Endothelial cell of umbilical vein (primary cell): Measurements from ENCODE around the gene PAAF1. TPM values are rescaled to one million over a fixed set of nuclear protein-coding genes. Genes with fewer than 3 reads are reported as not detected.

Experiments
- BruUV-seq: library from RNA; stranded (reverse); fragments of 400-500 nt; replicated peaks from 2 replicates; lab custom pipeline; 2021; lab: Mats Ljungman, UMichigan
- CTCF ChIA-PET: fragments of 300-600, 350-600 bp; sonication (Branson Sonifier 250); formaldehyde crosslinking; loops from one replicate; lab custom pipeline; 2021; ENCODE audit warnings: antibody characterized with exemption, inconsistent platforms; lab: Charles Lee
- POLR2A ChIA-PET: fragments of 300-600, 350-600 bp; sonication (Branson Sonifier 250); formaldehyde crosslinking; loops from one replicate; lab custom pipeline; 2021; ENCODE audit warnings: antibody characterized with exemption, inconsistent platforms; lab: Charles Lee
- DNase-seq: peaks from one replicate; pipeline ENCODE4 v3.0.0-alpha.2; 2011; ENCODE audit warnings: low read depth, low spot score
- FAIRE-seq: peaks from 2 replicates; lab custom pipeline; 2011; peaks lifted over from hg19 to GRCh38; lab: Jason Lieb, UNC
- H2AFZ ChIP-seq: 2 replicates; pipeline ENCODE4 v1.6.0; 2012; ENCODE audit warnings: low read depth, low read length, control low read depth, inconsistent platforms
- H3K27ac ChIP-seq: 2 replicates; pipeline ENCODE4 v1.5.1; 2011; ENCODE audit warnings: low read depth, mild to moderate bottlenecking, control low read depth, low read length, moderate library complexity; ENCODE audit not compliant: insufficient read depth
- H3K27me3 ChIP-seq, 2 experiments: 2 replicates each; pipeline versions ENCODE4 v1.6.0 to v1.6.1; 2011; ENCODE audit warnings: low read length in 2 of 2, mixed read lengths in 1 of 2; ENCODE audit not compliant: control insufficient read depth in 2 of 2, insufficient read depth in 2 of 2
- H3K36me3 ChIP-seq, 2 experiments: 2 replicates in 1 of 2; 3 replicates in 1 of 2; pipeline ENCODE4 v1.5.1; 2011; ENCODE audit warnings: low read length in 2 of 2, mild to moderate bottlenecking in 1 of 2, moderate library complexity in 1 of 2; ENCODE audit not compliant: control insufficient read depth in 2 of 2, insufficient read depth in 2 of 2; ENCODE audit errors: extremely low read depth in 1 of 2
- H3K4me1 ChIP-seq: 3 replicates; pipeline ENCODE4 v1.5.1; 2011; ENCODE audit warnings: mild to moderate bottlenecking, low read length; ENCODE audit not compliant: control insufficient read depth, insufficient read depth; ENCODE audit errors: extremely low read depth
- H3K4me2 ChIP-seq: 2 replicates; pipeline ENCODE4 v1.6.1; 2011; ENCODE audit warnings: low read length, control low read depth, mixed read lengths; ENCODE audit not compliant: insufficient read depth
- H3K4me3 ChIP-seq, 3 experiments: fragments of 200-600 bp in 1 of 3; sonication (generic), shearing (Covaris generic) in 1 of 3; replicated peaks in 1 of 3; 2 replicates each; pipeline ENCODE4 v1.5.1; 2011 to 2016; ENCODE audit warnings: control low read depth in 3 of 3, low read length in 3 of 3, mild to moderate bottlenecking in 2 of 3, inconsistent platforms in 1 of 3, low read depth in 1 of 3, moderate library complexity in 1 of 3; ENCODE audit not compliant: insufficient read depth in 1 of 3
- H3K79me2 ChIP-seq: 2 replicates; pipeline ENCODE4 v1.6.0; 2012; ENCODE audit warnings: low read length, inconsistent platforms; ENCODE audit not compliant: control insufficient read depth, insufficient read depth
- H3K9ac ChIP-seq: replicated peaks from 2 replicates; pipeline ENCODE3; 2011; ENCODE audit warnings: low read length, control low read depth; ENCODE audit not compliant: insufficient read depth; ENCODE audit errors: extremely low read depth
- H3K9me1 ChIP-seq: replicated peaks from 3 replicates; pipeline ENCODE4 v1.6.0; 2011; ENCODE audit warnings: mild to moderate bottlenecking, low read length; ENCODE audit not compliant: control insufficient read depth, insufficient read depth; ENCODE audit errors: extremely low read depth
- H3K9me3 ChIP-seq: replicated peaks from 2 replicates; pipeline ENCODE4 v1.5.1; 2012; ENCODE audit warnings: low read length, inconsistent platforms; ENCODE audit not compliant: control insufficient read depth, insufficient read depth
- H4K20me1 ChIP-seq: replicated peaks from 2 replicates; pipeline ENCODE3; 2011; ENCODE audit warnings: mild to moderate bottlenecking, low read length; ENCODE audit not compliant: control insufficient read depth, insufficient read depth; ENCODE audit errors: extremely low read depth
- EZH2 ChIP-seq: IDR thresholded peaks from 2 replicates; pipeline ENCODE4 v1.6.1; 2012; ENCODE audit warnings: borderline replicate concordance, low read depth, mild to moderate bottlenecking, moderate library complexity, low read length, inconsistent platforms; ENCODE audit not compliant: severe bottlenecking
- FOS ChIP-seq: IDR thresholded peaks from 2 replicates; pipeline ENCODE4 v1.6.1; 2011; ENCODE audit warnings: mild to moderate bottlenecking, low read length, moderate library complexity, borderline replicate concordance; ENCODE audit not compliant: insufficient read depth
- GATA2 ChIP-seq: IDR thresholded peaks from 2 replicates; pipeline ENCODE4 v1.7.0; 2011; ENCODE audit warnings: low read depth, mild to moderate bottlenecking, moderate library complexity, mixed read lengths, low read length; ENCODE audit not compliant: insufficient read length, insufficient read depth
- JUN ChIP-seq: IDR thresholded peaks from 2 replicates; pipeline ENCODE4 v1.6.1; 2011; ENCODE audit warnings: borderline replicate concordance, low read depth; ENCODE audit not compliant: insufficient read length, insufficient read depth
- MYC ChIP-seq: IDR thresholded peaks from one replicate; pipeline ENCODE4 v1.6.1; 2011; ENCODE audit warnings: mild to moderate bottlenecking, low read depth, low read length
- POLR2A ChIP-seq: IDR thresholded peaks from 2 replicates; pipeline ENCODE4 v1.6.1; 2012; ENCODE audit warnings: low read depth, mild to moderate bottlenecking, control low read depth, low read length
- POLR2AphosphoS5 ChIP-seq: IDR thresholded peaks from 2 replicates; pipeline ENCODE4 v1.6.1; 2012; ENCODE audit warnings: low read depth, mild to moderate bottlenecking, control low read depth, low read length, moderate library complexity; ENCODE audit not compliant: insufficient read depth
- dilution Hi-C: fragments of 300-500 bp; cut with MboI; formaldehyde crosslinking; loops from one replicate; pipeline ENCODE4 v1.15.0; 2019; ENCODE audit warnings: low sequenced_read_pairs; ENCODE audit not compliant: extremely low pct_ligation_motif_present
- intact Hi-C: fragments of 100-400 bp; cut with micrococcal nuclease; formaldehyde crosslinking; loops from one replicate; pipeline ENCODE4 v1.10.0; 2022
- polyA plus RNA-seq, 4 experiments: library from polyadenylated mRNA; depleted of rRNA in 3 of 4; stranded (reverse) in 3 of 4; unstranded in 1 of 4; fragments of >200 nt; gene quantifications; 2 replicates each; pipeline versions ENCODE4 v1.2.1 to v1.2.3, GENCODE V29; 2011 to 2012; ENCODE audit warnings: missing spikeins in 1 of 4
- total RNA-seq: library from RNA; stranded (reverse); gene quantifications from 2 replicates; pipeline ENCODE4 v1.2.3, GENCODE V29; 2021
- TF ChIP-seq, protein P1 (sequence below), 2 donors: IDR thresholded peaks; 1 replicate in 1 of 2; 2 replicates in 1 of 2; pipeline ENCODE4 v1.5.1; 2011; ENCODE audit warnings: low read length in 2 of 2, mild to moderate bottlenecking in 2 of 2, moderate library complexity in 2 of 2, control low read depth in 1 of 2, inconsistent platforms in 1 of 2, low read depth in 1 of 2; ENCODE audit not compliant: insufficient read depth in 1 of 2; ENCODE audit errors: extremely low read depth in 1 of 2
- TF ChIP-seq, protein P2 (sequence below): IDR thresholded peaks from 2 replicates; pipeline ENCODE4 v1.6.1; 2011; ENCODE audit not compliant: insufficient read depth, insufficient read length

Gene PAAF1
- total and polyA plus RNA-seq, 2 donors (not counting 3 experiments of a cell fraction or from before 2014, with no cell fraction given): 9.8 to 16.1 TPM

DNA sequence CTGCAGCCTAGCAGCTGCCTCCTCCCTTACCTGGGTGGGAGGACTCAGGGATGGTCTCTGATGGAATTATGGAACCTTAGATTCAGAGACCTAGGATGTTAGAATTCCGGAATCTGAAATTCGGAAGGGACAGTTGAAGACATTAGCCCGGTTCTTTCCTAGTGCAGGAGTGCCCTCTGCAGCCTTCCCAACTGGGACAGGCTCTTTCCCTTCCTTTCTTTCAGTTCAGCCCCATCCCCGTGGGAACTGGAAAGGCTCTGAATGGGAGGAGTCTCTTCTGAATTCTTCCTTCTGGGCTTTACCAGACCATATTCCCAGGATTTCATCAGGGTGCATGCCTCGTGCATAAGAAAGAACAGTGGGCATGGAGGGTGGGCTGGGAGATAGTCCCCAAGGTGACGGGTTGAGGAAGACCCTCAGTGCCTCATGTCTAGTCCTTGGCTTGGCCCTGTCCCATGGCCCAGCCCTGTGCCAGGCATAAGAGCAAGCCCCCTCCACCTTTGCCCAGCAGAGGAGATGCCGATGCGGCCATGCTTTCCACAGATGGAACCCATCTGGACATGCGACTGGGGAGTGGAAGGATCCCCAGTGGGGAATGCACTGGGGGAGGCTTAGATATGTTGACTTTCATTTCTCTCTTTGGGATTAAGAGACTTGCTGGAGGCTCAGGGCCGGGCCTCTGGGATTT lies 88.4 kb downstream of the PAAF1 start:
- no peak overlapping the region for H3K9ac ChIP-seq
- intact Hi-C loops (loop anchor here (2.0 to 10.0 kb wide), 2 partner anchors 18 to 130 kb away; partner anchors contain the start of gene UCP2), dilution Hi-C loops (no loop called here)
- ChIA-PET CTCF (interaction anchor here (0.7 to 3.2 kb wide), 6 partner anchors 14 to 488 kb away, joined by 3 to 30 read pairs (median 9); no protein-coding TSS in a partner anchor), POLR2A (no interaction called here)
- no peaks in the 10 kb centered on the region for H3K79me2 ChIP-seq
- no peaks in the 10 kb centered on the region for H3K36me3 ChIP-seq
- peaks cover 0 to 2% of the 10 kb centered on the region in 2 experiments for H3K27me3 ChIP-seq
- H3K4me2 ChIP-seq: no peak overlapping the region
- H4K20me1 ChIP-seq: no peaks in the 10 kb centered on the region
- H3K4me1 ChIP-seq: no peaks in the 10 kb centered on the region
- no TSS peak for BruUV-seq
- H3K9me3 ChIP-seq: no peaks in the 10 kb centered on the region
- DNase-seq: no peak
- H2AFZ ChIP-seq: no peak overlapping the region
- H3K27ac ChIP-seq: no peak overlapping the region
- no peak for FAIRE-seq
- TF ChIP-seq POLR2A (no peak), POLR2AphosphoS5 (no peak), EZH2 (no peak), GATA2 (no peak), MYC (no peak), FOS (no peak), JUN (no peak)
- TF ChIP-seq, protein P1, sequence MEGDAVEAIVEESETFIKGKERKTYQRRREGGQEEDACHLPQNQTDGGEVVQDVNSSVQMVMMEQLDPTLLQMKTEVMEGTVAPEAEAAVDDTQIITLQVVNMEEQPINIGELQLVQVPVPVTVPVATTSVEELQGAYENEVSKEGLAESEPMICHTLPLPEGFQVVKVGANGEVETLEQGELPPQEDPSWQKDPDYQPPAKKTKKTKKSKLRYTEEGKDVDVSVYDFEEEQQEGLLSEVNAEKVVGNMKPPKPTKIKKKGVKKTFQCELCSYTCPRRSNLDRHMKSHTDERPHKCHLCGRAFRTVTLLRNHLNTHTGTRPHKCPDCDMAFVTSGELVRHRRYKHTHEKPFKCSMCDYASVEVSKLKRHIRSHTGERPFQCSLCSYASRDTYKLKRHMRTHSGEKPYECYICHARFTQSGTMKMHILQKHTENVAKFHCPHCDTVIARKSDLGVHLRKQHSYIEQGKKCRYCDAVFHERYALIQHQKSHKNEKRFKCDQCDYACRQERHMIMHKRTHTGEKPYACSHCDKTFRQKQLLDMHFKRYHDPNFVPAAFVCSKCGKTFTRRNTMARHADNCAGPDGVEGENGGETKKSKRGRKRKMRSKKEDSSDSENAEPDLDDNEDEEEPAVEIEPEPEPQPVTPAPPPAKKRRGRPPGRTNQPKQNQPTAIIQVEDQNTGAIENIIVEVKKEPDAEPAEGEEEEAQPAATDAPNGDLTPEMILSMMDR (IDR thresholded peaks at IDR 0.05; ENCODE audit: extremely low read depth in 1 of 2, insufficient read depth in 1 of 2, low read depth in 1 of 2, low read length in 2 of 2): no peak
- TF ChIP-seq, protein P2, sequence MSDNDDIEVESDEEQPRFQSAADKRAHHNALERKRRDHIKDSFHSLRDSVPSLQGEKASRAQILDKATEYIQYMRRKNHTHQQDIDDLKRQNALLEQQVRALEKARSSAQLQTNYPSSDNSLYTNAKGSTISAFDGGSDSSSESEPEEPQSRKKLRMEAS: no peak
- no peaks in the 10 kb centered on the region for H3K9me1 ChIP-seq
- H3K4me3 ChIP-seq: no peak overlapping the region
